Measurements from ENCODE around the gene ABCA12.

ABCA12 gene

DNA sequence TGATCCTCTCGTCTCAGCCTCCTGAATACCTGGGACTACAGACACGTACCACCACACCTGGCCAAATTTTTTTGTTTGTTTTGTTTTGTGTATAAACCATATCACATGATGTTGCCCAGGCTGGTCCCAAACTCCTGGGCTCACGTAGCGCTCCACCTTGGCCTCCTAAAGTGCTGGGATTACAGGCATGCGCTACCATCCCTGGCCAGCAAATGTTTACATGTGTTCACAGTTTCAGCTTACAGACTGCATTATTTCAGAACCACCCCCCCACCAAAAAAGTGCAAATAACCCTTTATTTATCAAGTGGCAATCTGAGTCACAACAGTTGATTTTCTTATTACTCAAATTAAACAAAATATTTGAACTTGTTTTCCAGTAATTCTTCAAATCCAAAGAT lies 54.3 kb downstream of the ABCA12 start:
- H3K4me3 ChIP-seq (replicated peaks; ENCODE audit: insufficient read depth, low read length) = no peak overlapping the region
- no peak overlapping the region for H3K27ac ChIP-seq (replicated peaks)
- TF ChIP-seq GABPA (IDR thresholded peaks at IDR 0.05; ENCODE audit: low read depth) (no peak), POLR2AphosphoS5 (IDR thresholded peaks at IDR 0.05; ENCODE audit: low read depth) (no peak), SPI1 (IDR thresholded peaks at IDR 0.05; ENCODE audit: borderline replicate concordance, low read depth) (no peak)
- TF ChIP-seq, protein P1, sequence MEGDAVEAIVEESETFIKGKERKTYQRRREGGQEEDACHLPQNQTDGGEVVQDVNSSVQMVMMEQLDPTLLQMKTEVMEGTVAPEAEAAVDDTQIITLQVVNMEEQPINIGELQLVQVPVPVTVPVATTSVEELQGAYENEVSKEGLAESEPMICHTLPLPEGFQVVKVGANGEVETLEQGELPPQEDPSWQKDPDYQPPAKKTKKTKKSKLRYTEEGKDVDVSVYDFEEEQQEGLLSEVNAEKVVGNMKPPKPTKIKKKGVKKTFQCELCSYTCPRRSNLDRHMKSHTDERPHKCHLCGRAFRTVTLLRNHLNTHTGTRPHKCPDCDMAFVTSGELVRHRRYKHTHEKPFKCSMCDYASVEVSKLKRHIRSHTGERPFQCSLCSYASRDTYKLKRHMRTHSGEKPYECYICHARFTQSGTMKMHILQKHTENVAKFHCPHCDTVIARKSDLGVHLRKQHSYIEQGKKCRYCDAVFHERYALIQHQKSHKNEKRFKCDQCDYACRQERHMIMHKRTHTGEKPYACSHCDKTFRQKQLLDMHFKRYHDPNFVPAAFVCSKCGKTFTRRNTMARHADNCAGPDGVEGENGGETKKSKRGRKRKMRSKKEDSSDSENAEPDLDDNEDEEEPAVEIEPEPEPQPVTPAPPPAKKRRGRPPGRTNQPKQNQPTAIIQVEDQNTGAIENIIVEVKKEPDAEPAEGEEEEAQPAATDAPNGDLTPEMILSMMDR (IDR thresholded peaks at IDR 0.05; ENCODE audit: insufficient read depth, low read length) = no peak
- TF ChIP-seq, protein P2, sequence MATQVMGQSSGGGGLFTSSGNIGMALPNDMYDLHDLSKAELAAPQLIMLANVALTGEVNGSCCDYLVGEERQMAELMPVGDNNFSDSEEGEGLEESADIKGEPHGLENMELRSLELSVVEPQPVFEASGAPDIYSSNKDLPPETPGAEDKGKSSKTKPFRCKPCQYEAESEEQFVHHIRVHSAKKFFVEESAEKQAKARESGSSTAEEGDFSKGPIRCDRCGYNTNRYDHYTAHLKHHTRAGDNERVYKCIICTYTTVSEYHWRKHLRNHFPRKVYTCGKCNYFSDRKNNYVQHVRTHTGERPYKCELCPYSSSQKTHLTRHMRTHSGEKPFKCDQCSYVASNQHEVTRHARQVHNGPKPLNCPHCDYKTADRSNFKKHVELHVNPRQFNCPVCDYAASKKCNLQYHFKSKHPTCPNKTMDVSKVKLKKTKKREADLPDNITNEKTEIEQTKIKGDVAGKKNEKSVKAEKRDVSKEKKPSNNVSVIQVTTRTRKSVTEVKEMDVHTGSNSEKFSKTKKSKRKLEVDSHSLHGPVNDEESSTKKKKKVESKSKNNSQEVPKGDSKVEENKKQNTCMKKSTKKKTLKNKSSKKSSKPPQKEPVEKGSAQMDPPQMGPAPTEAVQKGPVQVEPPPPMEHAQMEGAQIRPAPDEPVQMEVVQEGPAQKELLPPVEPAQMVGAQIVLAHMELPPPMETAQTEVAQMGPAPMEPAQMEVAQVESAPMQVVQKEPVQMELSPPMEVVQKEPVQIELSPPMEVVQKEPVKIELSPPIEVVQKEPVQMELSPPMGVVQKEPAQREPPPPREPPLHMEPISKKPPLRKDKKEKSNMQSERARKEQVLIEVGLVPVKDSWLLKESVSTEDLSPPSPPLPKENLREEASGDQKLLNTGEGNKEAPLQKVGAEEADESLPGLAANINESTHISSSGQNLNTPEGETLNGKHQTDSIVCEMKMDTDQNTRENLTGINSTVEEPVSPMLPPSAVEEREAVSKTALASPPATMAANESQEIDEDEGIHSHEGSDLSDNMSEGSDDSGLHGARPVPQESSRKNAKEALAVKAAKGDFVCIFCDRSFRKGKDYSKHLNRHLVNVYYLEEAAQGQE (IDR thresholded peaks at IDR 0.05; ENCODE audit: insufficient replicate concordance, low read depth) = no peak
- DNase-seq (ENCODE audit: low read depth in 1 of 2, low spot score in 1 of 2) = no peak
- no peaks in the 10 kb centered on the region for H3K27me3 ChIP-seq (ENCODE audit: insufficient read depth, poor library complexity, severe bottlenecking)

DNA sequence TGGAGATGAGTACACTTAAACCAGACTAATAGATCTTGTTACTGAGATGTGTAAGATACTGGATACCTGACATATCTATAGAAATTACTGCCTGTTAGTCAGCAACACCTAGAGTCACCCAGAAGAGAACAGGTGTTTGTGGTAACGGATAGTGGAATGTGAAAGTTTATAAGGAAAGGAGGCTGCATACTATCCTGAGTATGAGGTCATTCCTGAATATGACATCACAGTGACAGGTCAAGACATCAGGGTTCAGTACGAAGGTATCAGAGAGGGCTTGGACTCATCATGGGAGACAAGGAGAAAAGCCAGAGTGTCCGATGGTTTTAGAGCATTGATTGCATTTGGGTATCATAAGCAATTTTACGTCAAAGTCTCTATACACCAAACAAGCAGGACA lies 55.3 kb downstream of the ABCA12 start:
- DNase-seq (ENCODE audit: low read depth in 1 of 2, low spot score in 1 of 2) = no peak
- no peak overlapping the region for H3K4me3 ChIP-seq (replicated peaks; ENCODE audit: insufficient read depth, low read length)
- H3K27me3 ChIP-seq (ENCODE audit: insufficient read depth, poor library complexity, severe bottlenecking) = no peaks in the 10 kb centered on the region
- TF ChIP-seq, protein P1 (IDR thresholded peaks at IDR 0.05; ENCODE audit: insufficient read depth, low read length) = no peak
- TF ChIP-seq POLR2AphosphoS5 (IDR thresholded peaks at IDR 0.05; ENCODE audit: low read depth) (no peak), SPI1 (IDR thresholded peaks at IDR 0.05; ENCODE audit: borderline replicate concordance, low read depth) (no peak), GABPA (IDR thresholded peaks at IDR 0.05; ENCODE audit: low read depth) (no peak)
- TF ChIP-seq, protein P2 (IDR thresholded peaks at IDR 0.05; ENCODE audit: insufficient replicate concordance, low read depth) = no peak
- no peak overlapping the region for H3K27ac ChIP-seq (replicated peaks)

DNA sequence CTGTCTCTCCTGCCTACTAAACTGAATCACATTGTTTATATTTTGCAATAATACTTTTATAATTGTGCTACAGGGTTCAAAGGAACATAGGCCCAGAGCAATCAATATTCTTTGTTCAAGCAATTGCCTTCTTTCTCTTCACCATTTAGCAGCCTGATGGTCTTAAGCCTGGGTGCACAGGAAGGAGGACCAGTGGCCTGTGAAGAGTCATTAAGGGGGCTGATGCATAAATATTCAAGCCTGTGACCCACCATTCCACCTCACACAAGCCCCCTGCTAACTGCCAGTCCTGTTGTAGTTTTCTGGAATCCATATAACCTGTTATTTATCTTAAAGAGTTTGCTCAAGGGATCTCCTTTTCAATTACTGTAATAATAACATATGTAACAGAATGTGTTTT lies 56.0 kb downstream of the ABCA12 start:
- no peak for DNase-seq (ENCODE audit: low read depth in 1 of 2, low spot score in 1 of 2)
- no peak overlapping the region for H3K4me3 ChIP-seq (replicated peaks; ENCODE audit: insufficient read depth, low read length)
- H3K27ac ChIP-seq (replicated peaks) = no peak overlapping the region
- no peaks in the 10 kb centered on the region for H3K27me3 ChIP-seq (ENCODE audit: insufficient read depth, poor library complexity, severe bottlenecking)
- TF ChIP-seq SPI1 (IDR thresholded peaks at IDR 0.05; ENCODE audit: borderline replicate concordance, low read depth) (no peak), POLR2AphosphoS5 (IDR thresholded peaks at IDR 0.05; ENCODE audit: low read depth) (no peak), GABPA (IDR thresholded peaks at IDR 0.05; ENCODE audit: low read depth) (no peak)
- TF ChIP-seq, protein P2 (IDR thresholded peaks at IDR 0.05; ENCODE audit: insufficient replicate concordance, low read depth) = no peak
- TF ChIP-seq, protein P1 (IDR thresholded peaks at IDR 0.05; ENCODE audit: insufficient read depth, low read length) = no peak
